ENCODE data around the gene CDH10. TPM values are rescaled to one million over a fixed set of nuclear protein-coding genes. Genes with fewer than 3 reads are reported as not detected.

CDH10 gene
- total and polyA plus RNA-seq, 4 donors = 0.09 TPM; not detected in 3

- no peaks in the 10 kb centered on the region for H3K27me3 ChIP-seq (ENCODE audit: control insufficient read depth in 4 of 4, insufficient read depth in 4 of 4, low read length in 3 of 4)
- H3K36me3 ChIP-seq (ENCODE audit: control insufficient read depth in 4 of 4, insufficient read depth in 3 of 4, low read depth in 1 of 4, low read length in 3 of 4) = no peaks in the 10 kb centered on the region
- no peak overlapping the region for H3K9ac ChIP-seq (ENCODE audit: low read depth in 1 of 2, low read length in 2 of 2)
- H3K27ac ChIP-seq (ENCODE audit: low read depth in 1 of 2, low read length in 2 of 2) = no peak overlapping the region
- no peak overlapping the region for H3K4me3 ChIP-seq (ENCODE audit: low read depth in 1 of 3, low read length in 3 of 3)
- TF ChIP-seq CTCF (IDR thresholded peaks at IDR 0.05; ENCODE audit: low read depth, low read length, missing input control) (no peak), NR2F2 (IDR thresholded peaks at IDR 0.05) (no peak), YY1 (IDR thresholded peaks at IDR 0.05) (no peak), HNF4A (conservative IDR thresholded peaks at IDR 0.05) (no peak), EGR1 (IDR thresholded peaks at IDR 0.05; ENCODE audit: low read depth in 2 of 2) (no peak), SP1 (IDR thresholded peaks at IDR 0.05) (no peak)
- 50% methylated on average over 2 of the region's 2 CpGs for WGBS
- no peaks in the 10 kb centered on the region for H3K9me3 ChIP-seq (ENCODE audit: control insufficient read depth in 4 of 4, low read length in 3 of 4)
- no peaks in the 10 kb centered on the region for H3K4me1 ChIP-seq (ENCODE audit: control insufficient read depth in 4 of 4, insufficient read depth in 4 of 4, low read length in 3 of 4)
- DNase-seq (ENCODE audit: low spot score) = no peak
Observed at GRCh38 chr5:24496268-24496667, 148.5 kb downstream of the CDH10 start.

GRCh38 chr5:24492229-24492628 is 152.5 kb downstream of the CDH10 start:
- H3K27me3 ChIP-seq (ENCODE audit: control insufficient read depth in 4 of 4, insufficient read depth in 4 of 4, low read length in 3 of 4) = no peaks in the 10 kb centered on the region
- H3K36me3 ChIP-seq (ENCODE audit: control insufficient read depth in 4 of 4, insufficient read depth in 3 of 4, low read depth in 1 of 4, low read length in 3 of 4) = no peaks in the 10 kb centered on the region
- TF ChIP-seq ATF3 (IDR thresholded peaks at IDR 0.05) (no peak), SP1 (IDR thresholded peaks at IDR 0.05) (no peak), HNF4A (conservative IDR thresholded peaks at IDR 0.05) (no peak), YY1 (IDR thresholded peaks at IDR 0.05) (no peak), NR2F2 (IDR thresholded peaks at IDR 0.05) (no peak), MAX (IDR thresholded peaks at IDR 0.05) (no peak), TAF1 (conservative IDR thresholded peaks at IDR 0.05) (no peak), GABPA (IDR thresholded peaks at IDR 0.05 in 1 of 2, conservative IDR thresholded peaks at IDR 0.05 in 1 of 2) (no peak), HNF4G (IDR thresholded peaks at IDR 0.05) (no peak), EGR1 (IDR thresholded peaks at IDR 0.05; ENCODE audit: low read depth in 2 of 2) (no peak), RXRA (IDR thresholded peaks at IDR 0.05) (no peak), FOXA2 (IDR thresholded peaks at IDR 0.05) (no peak), ZBTB33 (IDR thresholded peaks at IDR 0.05) (no peak), REST (IDR thresholded peaks at IDR 0.05) (no peak), RAD21 (IDR thresholded peaks at IDR 0.05) (no peak), CTCF (IDR thresholded peaks at IDR 0.05; ENCODE audit: low read depth, low read length, missing input control) (no peak), JUND (IDR thresholded peaks at IDR 0.05) (no peak), FOXA1 (IDR thresholded peaks at IDR 0.05) (no peak)
- H3K4me1 ChIP-seq (ENCODE audit: control insufficient read depth in 4 of 4, insufficient read depth in 4 of 4, low read length in 3 of 4) = no peaks in the 10 kb centered on the region
- H3K9me3 ChIP-seq (ENCODE audit: control insufficient read depth in 4 of 4, low read length in 3 of 4) = no peaks in the 10 kb centered on the region
- H3K9ac ChIP-seq (ENCODE audit: low read depth in 1 of 2, low read length in 2 of 2) = no peak overlapping the region
- no peak overlapping the region for H3K27ac ChIP-seq (ENCODE audit: low read depth in 1 of 2, low read length in 2 of 2)
- no peak overlapping the region for H3K4me3 ChIP-seq (ENCODE audit: low read depth in 1 of 3, low read length in 3 of 3)
- no peak for DNase-seq (ENCODE audit: low spot score)
- 78% methylated on average over 3 of the region's 3 CpGs for WGBS
